ENCODE data around the gene PLXNA4. TPM values are rescaled to one million over a fixed set of nuclear protein-coding genes. Genes with fewer than 3 reads are reported as not detected.
"Not testable (repeated sequence)": the region's sequence is repeated elsewhere in the genome, so short reads cannot be mapped to it uniquely, and the experiment has no call there.

PLXNA4 gene
- total RNA-seq, 1 experiment from 2014 or later: 29.2 TPM

- peak; percentile 34 for DNase-seq (ENCODE audit: low read depth)
These were observed 182.4 kb downstream of the PLXNA4 start for GRCh38 chr7:132393789-132394261.

- DNase-seq (ENCODE audit: low read depth): no peak
These were observed 183.6 kb downstream of the PLXNA4 start for GRCh38 chr7:132392713-132393112.

GRCh38 chr7:132390705-132391104 is 185.6 kb downstream of the PLXNA4 start:
- DNase-seq (ENCODE audit: low read depth): peak; percentile 95

GRCh38 chr7:132390049-132390448 is 186.2 kb downstream of the PLXNA4 start:
- DNase-seq (ENCODE audit: low read depth): not testable (repeated sequence)

- no peak for DNase-seq (ENCODE audit: low read depth)
These were observed 187.6 kb downstream of the PLXNA4 start for GRCh38 chr7:132388688-132389087.

- no peak for DNase-seq (ENCODE audit: low read depth)
These were observed 188.7 kb downstream of the PLXNA4 start for GRCh38 chr7:132387596-132387995.

GRCh38 chr7:132386201-132386681 is 190.0 kb downstream of the PLXNA4 start:
- peak; percentile 34 for DNase-seq (ENCODE audit: low read depth)

GRCh38 chr7:132383962-132384361 is 192.3 kb downstream of the PLXNA4 start:
- no peak for DNase-seq (ENCODE audit: low read depth)

- DNase-seq (ENCODE audit: low read depth): peak; percentile 26
These were observed 194.4 kb downstream of the PLXNA4 start for GRCh38 chr7:132381742-132382472.

- DNase-seq (ENCODE audit: low read depth): no peak
These were observed 196.2 kb downstream of the PLXNA4 start for GRCh38 chr7:132380059-132380458.

GRCh38 chr7:132379292-132379691 is 197.0 kb downstream of the PLXNA4 start:
- no peak for DNase-seq (ENCODE audit: low read depth)

- no peak for DNase-seq (ENCODE audit: low read depth)
These were observed 198.3 kb downstream of the PLXNA4 start for GRCh38 chr7:132377703-132378584.

- no peak for DNase-seq (ENCODE audit: low read depth)
These were observed 199.3 kb downstream of the PLXNA4 start for GRCh38 chr7:132377015-132377414.

GRCh38 chr7:132376361-132377013 is 199.8 kb downstream of the PLXNA4 start:
- DNase-seq (ENCODE audit: low read depth): no peak

GRCh38 chr7:132373879-132374278 is 202.4 kb downstream of the PLXNA4 start:
- no peak for DNase-seq (ENCODE audit: low read depth)

- DNase-seq (ENCODE audit: low read depth): no peak
These were observed 203.2 kb downstream of the PLXNA4 start for GRCh38 chr7:132373041-132373440.

- no peak for DNase-seq (ENCODE audit: low read depth)
These were observed 204.3 kb downstream of the PLXNA4 start for GRCh38 chr7:132371948-132372347.

GRCh38 chr7:132368246-132368900 is 207.9 kb downstream of the PLXNA4 start:
- no peak for DNase-seq (ENCODE audit: low read depth)

GRCh38 chr7:132367795-132368194 is 208.5 kb downstream of the PLXNA4 start:
- DNase-seq (ENCODE audit: low read depth): no peak

- no peak for DNase-seq (ENCODE audit: low read depth)
These were observed 209.3 kb downstream of the PLXNA4 start for GRCh38 chr7:132367004-132367403.

- DNase-seq (ENCODE audit: low read depth): no peak
These were observed 212.0 kb downstream of the PLXNA4 start for GRCh38 chr7:132364226-132364625.

All from HT1080 (cell line).